IMR-90 (cell line): ENCODE results near the gene TAS2R40.

ENCODE experiments used
- CEBPB ChIP-seq: IDR thresholded peaks from 2 replicates; pipeline ENCODE4 v1.6.1; 2012; ENCODE audit warnings: low read depth, low read length, improper control_type of control experiment
- CHD1 ChIP-seq: IDR thresholded peaks from 2 replicates; pipeline ENCODE4 v1.6.1; 2012; ENCODE audit warnings: low read depth, low read length, improper control_type of control experiment
- FOS ChIP-seq: fragments of 150-350 bp; IDR thresholded peaks from 2 replicates; pipeline ENCODE4 v1.6.1; 2016; ENCODE audit warnings: low read depth, low read length
- MAFK ChIP-seq: IDR thresholded peaks from 2 replicates; pipeline ENCODE4 v1.6.1; 2012; ENCODE audit warnings: low read depth, low read length, improper control_type of control experiment
- MAZ ChIP-seq: IDR thresholded peaks from 2 replicates; pipeline ENCODE4 v1.6.1; 2012; ENCODE audit warnings: low read depth, mild to moderate bottlenecking, low read length, improper control_type of control experiment, moderate library complexity, borderline replicate concordance
- MXI1 ChIP-seq: IDR thresholded peaks from 2 replicates; pipeline ENCODE4 v1.6.1; 2012; ENCODE audit warnings: low read depth, mild to moderate bottlenecking, low read length, moderate library complexity, borderline replicate concordance
- NFE2L2 ChIP-seq: fragments of 150-350 bp; IDR thresholded peaks from 2 replicates; pipeline ENCODE4 v1.6.1; 2016; ENCODE audit warnings: low read depth, mild to moderate bottlenecking, low read length
- POLR2A ChIP-seq: IDR thresholded peaks from 2 replicates; pipeline ENCODE4 v1.6.1; 2012; ENCODE audit warnings: mild to moderate bottlenecking, low read depth, low read length
- RAD21 ChIP-seq: IDR thresholded peaks from 2 replicates; pipeline ENCODE4 v1.6.1; 2012; ENCODE audit warnings: low read length, improper control_type of control experiment
- RFX5 ChIP-seq: IDR thresholded peaks from 2 replicates; pipeline ENCODE4 v1.8.0; 2012; ENCODE audit warnings: low read depth, mild to moderate bottlenecking, low read length, moderate library complexity
- SMC3 ChIP-seq: fragments of 150-350 bp; IDR thresholded peaks from 2 replicates; pipeline ENCODE4 v1.6.1; 2016; ENCODE audit warnings: low read depth, mild to moderate bottlenecking, antibody characterized with exemption, low read length, moderate library complexity
- TF ChIP-seq, protein P1 (sequence below): conservative IDR thresholded peaks from 2 replicates; pipeline ENCODE4 v1.5.1; 2012; ENCODE audit warnings: mild to moderate bottlenecking, low read depth, low read length, improper control_type of control experiment
- TF ChIP-seq, protein P2 (sequence below): fragments of 150-350 bp; IDR thresholded peaks from 2 replicates; pipeline ENCODE4 v1.6.1; 2016; ENCODE audit warnings: low read depth, mild to moderate bottlenecking, low read length, moderate library complexity, borderline replicate concordance

DNA sequence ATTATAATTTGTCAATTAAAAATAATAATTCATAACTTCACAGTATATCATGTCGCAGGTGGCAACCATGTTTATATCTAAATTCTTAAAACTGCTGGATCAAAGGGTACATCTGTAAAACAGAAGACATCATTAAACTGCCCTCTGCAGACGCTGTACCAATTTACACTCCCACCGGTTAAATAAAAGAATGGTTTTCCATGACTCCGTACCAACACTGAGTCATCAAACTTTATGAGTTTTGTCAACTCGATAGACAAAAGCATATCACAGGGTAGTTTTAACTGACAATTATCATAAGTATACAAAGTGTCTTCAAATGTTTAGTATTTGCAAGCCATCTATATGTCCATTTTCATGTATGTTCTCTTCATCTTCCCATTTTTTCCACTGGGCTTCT, 35.7 kb downstream of the TAS2R40 start:
- TF ChIP-seq, protein P1, sequence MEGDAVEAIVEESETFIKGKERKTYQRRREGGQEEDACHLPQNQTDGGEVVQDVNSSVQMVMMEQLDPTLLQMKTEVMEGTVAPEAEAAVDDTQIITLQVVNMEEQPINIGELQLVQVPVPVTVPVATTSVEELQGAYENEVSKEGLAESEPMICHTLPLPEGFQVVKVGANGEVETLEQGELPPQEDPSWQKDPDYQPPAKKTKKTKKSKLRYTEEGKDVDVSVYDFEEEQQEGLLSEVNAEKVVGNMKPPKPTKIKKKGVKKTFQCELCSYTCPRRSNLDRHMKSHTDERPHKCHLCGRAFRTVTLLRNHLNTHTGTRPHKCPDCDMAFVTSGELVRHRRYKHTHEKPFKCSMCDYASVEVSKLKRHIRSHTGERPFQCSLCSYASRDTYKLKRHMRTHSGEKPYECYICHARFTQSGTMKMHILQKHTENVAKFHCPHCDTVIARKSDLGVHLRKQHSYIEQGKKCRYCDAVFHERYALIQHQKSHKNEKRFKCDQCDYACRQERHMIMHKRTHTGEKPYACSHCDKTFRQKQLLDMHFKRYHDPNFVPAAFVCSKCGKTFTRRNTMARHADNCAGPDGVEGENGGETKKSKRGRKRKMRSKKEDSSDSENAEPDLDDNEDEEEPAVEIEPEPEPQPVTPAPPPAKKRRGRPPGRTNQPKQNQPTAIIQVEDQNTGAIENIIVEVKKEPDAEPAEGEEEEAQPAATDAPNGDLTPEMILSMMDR: no peak
- no peak for TF ChIP-seq SMC3
- no peak for TF ChIP-seq MAFK
- TF ChIP-seq POLR2A: no peak
- TF ChIP-seq RAD21: no peak
- no peak for TF ChIP-seq CEBPB
- no peak for TF ChIP-seq NFE2L2
- no peak for TF ChIP-seq FOS
- no peak for TF ChIP-seq MXI1
- no peak for TF ChIP-seq CHD1
- TF ChIP-seq, protein P2, sequence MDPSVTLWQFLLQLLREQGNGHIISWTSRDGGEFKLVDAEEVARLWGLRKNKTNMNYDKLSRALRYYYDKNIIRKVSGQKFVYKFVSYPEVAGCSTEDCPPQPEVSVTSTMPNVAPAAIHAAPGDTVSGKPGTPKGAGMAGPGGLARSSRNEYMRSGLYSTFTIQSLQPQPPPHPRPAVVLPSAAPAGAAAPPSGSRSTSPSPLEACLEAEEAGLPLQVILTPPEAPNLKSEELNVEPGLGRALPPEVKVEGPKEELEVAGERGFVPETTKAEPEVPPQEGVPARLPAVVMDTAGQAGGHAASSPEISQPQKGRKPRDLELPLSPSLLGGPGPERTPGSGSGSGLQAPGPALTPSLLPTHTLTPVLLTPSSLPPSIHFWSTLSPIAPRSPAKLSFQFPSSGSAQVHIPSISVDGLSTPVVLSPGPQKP: no peak
- TF ChIP-seq MAZ: no peak
- TF ChIP-seq RFX5: no peak
